CD4-positive, CD25-positive, alpha-beta regulatory T cell (primary cell): ENCODE results near the gene AFF3. TPM values are rescaled to one million over a fixed set of nuclear protein-coding genes. Genes with fewer than 3 reads are reported as not detected.
"Not testable (repeated sequence)": the region's sequence is repeated elsewhere in the genome, so short reads cannot be mapped to it uniquely, and the experiment has no call there.

Source experiments
- ATAC-seq, 2 donors: fragments of 150-1000 bp; cut with Tn5 transposase; one replicate each; pipeline ENCODE4 v1.10.0; 2021; ENCODE audit warnings: low read depth in 2 of 2, moderate number of reproducible peaks in 2 of 2, moderate library complexity in 1 of 2
- DNase-seq, 3 donors: peaks; one replicate each; pipeline versions ENCODE4 v3.0.0 to v3.0.0-alpha.2; 2012 to 2022; ENCODE audit warnings: mixed read lengths in 1 of 3
- H3K27ac ChIP-seq: one replicate; pipeline ENCODE4 v1.7.0; 2013; ENCODE audit warnings: mild to moderate bottlenecking, low read length; ENCODE audit not compliant: insufficient read depth, poor library complexity, severe bottlenecking
- H3K27me3 ChIP-seq: one replicate; pipeline ENCODE4 v1.7.0; 2013; ENCODE audit warnings: low read length; ENCODE audit not compliant: control insufficient read depth, insufficient read depth
- H3K36me3 ChIP-seq: one replicate; pipeline ENCODE4 v1.7.0; 2013; ENCODE audit warnings: mild to moderate bottlenecking, low read length, moderate library complexity; ENCODE audit not compliant: control insufficient read depth, insufficient read depth
- H3K4me1 ChIP-seq: 2 replicates; pipeline ENCODE4 v1.7.0; 2013; ENCODE audit warnings: mild to moderate bottlenecking, low read length; ENCODE audit not compliant: insufficient read depth, control insufficient read depth, poor library complexity, severe bottlenecking
- H3K4me3 ChIP-seq: one replicate; pipeline ENCODE4 v1.7.0; 2013; ENCODE audit warnings: low read depth, mild to moderate bottlenecking, low read length, moderate library complexity
- H3K9me3 ChIP-seq, 2 experiments: 1 replicate in 1 of 2; 2 replicates in 1 of 2; pipeline ENCODE4 v1.7.0; 2013; ENCODE audit warnings: low read length in 2 of 2, mild to moderate bottlenecking in 1 of 2, moderate library complexity in 1 of 2; ENCODE audit not compliant: control insufficient read depth in 2 of 2
- H3K27ac Mint-ChIP-seq, 3 donors: one replicate each; pipeline ENCODE4 v1.8.0; 2020 to 2022; ENCODE audit warnings: mild to moderate bottlenecking in 3 of 3, mixed read lengths in 3 of 3, moderate library complexity in 2 of 3
- H3K27me3 Mint-ChIP-seq: one replicate; pipeline ENCODE4 v1.8.0; 2022; ENCODE audit warnings: mild to moderate bottlenecking, mixed read lengths
- H3K36me3 Mint-ChIP-seq: one replicate; pipeline ENCODE4 v1.8.0; 2020; ENCODE audit warnings: mixed read lengths
- H3K4me1 Mint-ChIP-seq, 4 donors: one replicate each; pipeline ENCODE4 v1.8.0; 2020 to 2022; ENCODE audit warnings: mixed read lengths in 4 of 4, mild to moderate bottlenecking in 1 of 4
- H3K4me3 Mint-ChIP-seq, 4 donors: one replicate each; pipeline ENCODE4 v1.8.0; 2020 to 2022; ENCODE audit warnings: mild to moderate bottlenecking in 4 of 4, mixed read lengths in 4 of 4, moderate library complexity in 3 of 4
- H3K9me3 Mint-ChIP-seq, 7 donors: one replicate each; pipeline ENCODE4 v1.8.0; 2020 to 2022; ENCODE audit warnings: mixed read lengths in 7 of 7, mild to moderate bottlenecking in 3 of 7, moderate library complexity in 2 of 7
- polyA plus RNA-seq, 4 donors: library from polyadenylated mRNA; unstranded; fragments of 300-500 nt; fragmentation: Illumina TruSeq; gene quantifications; one replicate each; pipeline ENCODE4 v1.2.3, GENCODE V29; 2021
- total RNA-seq: library from RNA; stranded (reverse); gene quantifications from one replicate; pipeline ENCODE4 v1.2.3, GENCODE V29; 2022

Gene AFF3
- total and polyA plus RNA-seq, 5 donors from 2014 or later, result 0.82 to 10.1 (median 4.2) TPM

GRCh38 chr2:99957332-99958133 lies 184.9 kb downstream of the AFF3 start:
- no peaks in the 10 kb centered on the region for H3K4me1 ChIP-seq
- Mint-ChIP-seq H3K9me3 (no peaks in the 10 kb centered on the region), H3K27me3 (no peaks in the 10 kb centered on the region), H3K4me3 (no peak overlapping the region), H3K36me3 (peaks cover 21% of the 10 kb centered on the region), H3K4me1 (peaks cover 0 to 8% (median 3%) of the 10 kb centered on the region in 4 donors), H3K27ac (no peak overlapping the region)
- ATAC-seq, result no peak
- no peak overlapping the region for H3K27ac ChIP-seq
- no peak overlapping the region for H3K4me3 ChIP-seq
- H3K9me3 ChIP-seq, result no peaks in the 10 kb centered on the region
- H3K36me3 ChIP-seq, result no peaks in the 10 kb centered on the region
- H3K27me3 ChIP-seq, result peaks cover 2% of the 10 kb centered on the region
- no peak for DNase-seq

DNA sequence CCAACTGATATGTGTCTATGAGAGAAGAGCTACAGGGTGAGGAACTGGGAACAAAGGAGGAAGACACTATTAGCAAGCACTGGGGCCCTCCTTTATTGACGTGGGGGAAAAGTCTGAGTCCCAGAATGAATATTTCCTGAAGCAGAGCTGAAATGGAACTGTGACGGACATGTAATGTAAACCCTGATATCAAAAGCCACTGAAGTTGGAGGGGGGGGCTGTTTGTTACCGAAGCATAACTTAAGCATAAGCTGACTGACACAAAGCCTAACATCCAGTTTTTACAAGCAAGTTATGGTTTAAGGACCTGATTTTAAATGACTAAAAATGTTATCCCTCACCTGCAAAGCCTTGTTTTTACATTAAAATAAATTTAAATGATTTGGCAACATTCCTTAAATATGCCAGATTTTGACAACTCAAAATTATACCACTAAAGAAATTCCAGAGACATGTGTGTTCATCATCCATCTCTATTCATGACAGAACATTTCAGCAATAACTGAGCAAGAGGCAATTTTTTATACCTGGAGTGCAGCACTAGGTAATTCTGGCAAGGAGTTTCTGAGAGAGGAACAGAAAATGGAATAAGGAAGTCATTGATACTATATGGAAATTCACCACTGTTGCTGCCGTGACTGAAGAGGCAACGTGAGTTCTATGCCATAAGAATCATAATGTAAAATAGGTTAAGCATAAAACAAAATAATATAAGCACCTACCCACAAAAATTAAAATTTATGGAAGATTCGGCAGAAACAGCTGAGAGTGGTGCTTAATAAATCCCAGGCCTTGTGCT lies 186.0 kb downstream of the AFF3 start:
- Mint-ChIP-seq H3K27ac (no peak overlapping the region), H3K9me3 (no peaks in the 10 kb centered on the region), H3K4me3 (no peak overlapping the region), H3K36me3 (peaks cover 15% of the 10 kb centered on the region), H3K4me1 (peaks cover 0 to 5% (median 1%) of the 10 kb centered on the region in 4 donors), H3K27me3 (no peaks in the 10 kb centered on the region)
- H3K27me3 ChIP-seq, result peaks cover 2% of the 10 kb centered on the region
- no peaks in the 10 kb centered on the region for H3K36me3 ChIP-seq
- H3K4me1 ChIP-seq, result no peaks in the 10 kb centered on the region
- no peak for ATAC-seq
- H3K27ac ChIP-seq, result no peak overlapping the region
- no peak overlapping the region for H3K4me3 ChIP-seq
- H3K9me3 ChIP-seq, result no peaks in the 10 kb centered on the region
- DNase-seq, result no peak

- H3K27ac Mint-ChIP-seq, result no peak overlapping the region
- H3K27me3 Mint-ChIP-seq, result no peaks in the 10 kb centered on the region
Observed at GRCh38 chr2:99953750-99954149, 188.6 kb downstream of the AFF3 start.

GRCh38 chr2:99949963-99950362 lies 192.4 kb downstream of the AFF3 start:
- Histone ChIP-seq H3K27ac (no peak overlapping the region), H3K36me3 (peaks cover 2% of the 10 kb centered on the region), H3K4me1 (no peaks in the 10 kb centered on the region), H3K27me3 (no peaks in the 10 kb centered on the region), H3K4me3 (no peak overlapping the region), H3K9me3 (no peaks in the 10 kb centered on the region)
- H3K9me3 Mint-ChIP-seq, result peaks cover 0 to 2% (median 0%) of the 10 kb centered on the region in 7 donors
- peaks cover 4% of the 10 kb centered on the region for H3K27me3 Mint-ChIP-seq
- H3K27ac Mint-ChIP-seq, result no peak overlapping the region
- ATAC-seq, result no peak
- H3K36me3 Mint-ChIP-seq, result peaks cover 14% of the 10 kb centered on the region
- H3K4me1 Mint-ChIP-seq, result peaks cover 0 to 4% (median 0%) of the 10 kb centered on the region in 4 donors
- no peak for DNase-seq
- no peak overlapping the region for H3K4me3 Mint-ChIP-seq

More at GRCh38 chr2:99953750-99954149, 188.6 kb downstream of the AFF3 start:
- H3K4me1 Mint-ChIP-seq, result no peaks in the 10 kb centered on the region
- peaks cover 11% of the 10 kb centered on the region for H3K36me3 Mint-ChIP-seq
- no peak overlapping the region for H3K4me3 Mint-ChIP-seq
- no peaks in the 10 kb centered on the region for H3K36me3 ChIP-seq
- peaks cover 0 to 1% (median 0%) of the 10 kb centered on the region in 7 donors for H3K9me3 Mint-ChIP-seq
- no peaks in the 10 kb centered on the region for H3K4me1 ChIP-seq
- no peaks in the 10 kb centered on the region for H3K9me3 ChIP-seq
- no peak overlapping the region for H3K27ac ChIP-seq
- DNase-seq (no peak), ATAC-seq (no peak)
- no peaks in the 10 kb centered on the region for H3K27me3 ChIP-seq
- H3K4me3 ChIP-seq, result no peak overlapping the region

GRCh38 chr2:99949530-99949929 lies 192.9 kb downstream of the AFF3 start:
- Histone ChIP-seq H3K36me3 (peaks cover 2% of the 10 kb centered on the region), H3K27ac (no peak overlapping the region), H3K27me3 (no peaks in the 10 kb centered on the region), H3K9me3 (no peaks in the 10 kb centered on the region), H3K4me3 (no peak overlapping the region), H3K4me1 (no peaks in the 10 kb centered on the region)
- H3K36me3 Mint-ChIP-seq, result peaks cover 14% of the 10 kb centered on the region
- peaks cover 0 to 2% (median 0%) of the 10 kb centered on the region in 7 donors for H3K9me3 Mint-ChIP-seq
- ATAC-seq (no peak), DNase-seq (no peak)
- peaks cover 4% of the 10 kb centered on the region for H3K27me3 Mint-ChIP-seq
- no peak overlapping the region for H3K4me3 Mint-ChIP-seq
- H3K27ac Mint-ChIP-seq, result no peak overlapping the region
- H3K4me1 Mint-ChIP-seq, result peaks cover 0 to 4% (median 0%) of the 10 kb centered on the region in 4 donors

GRCh38 chr2:99948010-99948409 lies 194.4 kb downstream of the AFF3 start:
- H3K9me3 ChIP-seq, result no peaks in the 10 kb centered on the region
- H3K4me3 Mint-ChIP-seq, result no peak overlapping the region
- H3K4me3 ChIP-seq, result no peak overlapping the region
- H3K36me3 ChIP-seq, result peaks cover 2% of the 10 kb centered on the region
- no peaks in the 10 kb centered on the region for H3K27me3 ChIP-seq
- peaks cover 10% of the 10 kb centered on the region for H3K36me3 Mint-ChIP-seq
- ATAC-seq (no peak), DNase-seq (no peak)
- H3K27ac ChIP-seq, result no peak overlapping the region
- H3K9me3 Mint-ChIP-seq, result peaks cover 0 to 2% (median 0%) of the 10 kb centered on the region in 7 donors
- H3K4me1 Mint-ChIP-seq, result peaks cover 0 to 5% (median 2%) of the 10 kb centered on the region in 4 donors
- peaks cover 11% of the 10 kb centered on the region for H3K27me3 Mint-ChIP-seq
- H3K27ac Mint-ChIP-seq, result no peak overlapping the region
- H3K4me1 ChIP-seq, result no peaks in the 10 kb centered on the region

DNA sequence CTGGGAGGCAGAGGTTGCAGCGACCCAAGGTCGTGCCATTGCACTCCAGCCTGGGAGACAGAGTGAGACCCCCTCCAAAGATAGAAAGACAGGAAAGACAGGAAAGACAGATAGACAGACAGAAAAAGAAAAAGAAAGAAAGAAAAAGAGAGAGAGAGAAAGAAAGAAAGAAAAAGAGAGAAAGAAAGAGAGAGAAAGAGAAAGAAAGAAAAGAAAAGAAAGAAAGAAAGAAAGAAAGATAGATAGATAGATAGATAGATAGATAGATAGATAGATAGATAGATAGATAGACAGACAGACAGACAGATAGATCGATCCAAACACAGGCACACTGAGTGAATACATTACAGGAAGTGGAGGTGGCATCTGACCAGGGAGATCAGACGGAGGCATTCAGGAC lies 195.0 kb downstream of the AFF3 start:
- not testable (repeated sequence) for H3K36me3 ChIP-seq, H3K27ac ChIP-seq, H3K36me3 Mint-ChIP-seq, H3K9me3 Mint-ChIP-seq, H3K4me1 Mint-ChIP-seq, DNase-seq, H3K4me1 ChIP-seq, H3K9me3 ChIP-seq, H3K27ac Mint-ChIP-seq, H3K4me3 Mint-ChIP-seq, H3K4me3 ChIP-seq, ATAC-seq, H3K27me3 ChIP-seq
- peaks cover 15% of the 10 kb centered on the region for H3K27me3 Mint-ChIP-seq
